ENCODE data around the gene LYZL1. TPM values are rescaled to one million over a fixed set of nuclear protein-coding genes. Genes with fewer than 3 reads are reported as not detected.
"Not testable (repeated sequence)": the region's sequence is repeated elsewhere in the genome, so short reads cannot be mapped to it uniquely, and the experiment has no call there.

Gene LYZL1
- total RNA-seq, 2 donors from 2014 or later: not detected

GRCh38 chr10:29327746-29328102 lies 38.9 kb downstream of the LYZL1 start:
- Histone ChIP-seq H3K27ac (no peak overlapping the region), H3K4me3 (no peak overlapping the region), H3K9me3 (no peaks in the 10 kb centered on the region), H3K4me1 (no peaks in the 10 kb centered on the region), H3K9ac (ENCODE audit: low read depth in 2 of 2, low read length in 2 of 2) (no peak overlapping the region), H3K27me3 (no peaks in the 10 kb centered on the region), H3K36me3 (no peaks in the 10 kb centered on the region)
- TF ChIP-seq, protein P1, sequence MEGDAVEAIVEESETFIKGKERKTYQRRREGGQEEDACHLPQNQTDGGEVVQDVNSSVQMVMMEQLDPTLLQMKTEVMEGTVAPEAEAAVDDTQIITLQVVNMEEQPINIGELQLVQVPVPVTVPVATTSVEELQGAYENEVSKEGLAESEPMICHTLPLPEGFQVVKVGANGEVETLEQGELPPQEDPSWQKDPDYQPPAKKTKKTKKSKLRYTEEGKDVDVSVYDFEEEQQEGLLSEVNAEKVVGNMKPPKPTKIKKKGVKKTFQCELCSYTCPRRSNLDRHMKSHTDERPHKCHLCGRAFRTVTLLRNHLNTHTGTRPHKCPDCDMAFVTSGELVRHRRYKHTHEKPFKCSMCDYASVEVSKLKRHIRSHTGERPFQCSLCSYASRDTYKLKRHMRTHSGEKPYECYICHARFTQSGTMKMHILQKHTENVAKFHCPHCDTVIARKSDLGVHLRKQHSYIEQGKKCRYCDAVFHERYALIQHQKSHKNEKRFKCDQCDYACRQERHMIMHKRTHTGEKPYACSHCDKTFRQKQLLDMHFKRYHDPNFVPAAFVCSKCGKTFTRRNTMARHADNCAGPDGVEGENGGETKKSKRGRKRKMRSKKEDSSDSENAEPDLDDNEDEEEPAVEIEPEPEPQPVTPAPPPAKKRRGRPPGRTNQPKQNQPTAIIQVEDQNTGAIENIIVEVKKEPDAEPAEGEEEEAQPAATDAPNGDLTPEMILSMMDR (IDR thresholded peaks at IDR 0.05): no peak
- DNase-seq: no peak
- intact Hi-C loops (cut with DNase I): no loop called here

DNA sequence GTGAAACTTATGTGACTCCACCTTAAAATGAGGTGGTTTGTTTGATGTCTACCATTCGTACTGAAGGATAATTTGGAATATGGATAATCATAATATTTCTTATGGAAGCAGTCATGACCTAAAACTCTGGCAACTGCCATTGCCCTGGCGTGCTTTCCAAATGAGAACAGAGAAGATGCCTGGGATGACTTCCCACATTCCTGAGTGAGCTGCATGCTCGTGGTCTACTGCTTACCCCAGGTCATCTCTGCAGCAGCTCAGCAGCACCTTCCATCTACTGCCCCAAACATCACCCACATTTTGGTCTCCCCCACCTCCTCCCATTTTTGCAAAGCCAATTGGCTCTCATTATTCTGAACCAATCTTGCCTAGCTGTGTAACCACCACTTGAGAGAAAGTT lies 40.1 kb downstream of the LYZL1 start:
- no peaks in the 10 kb centered on the region for H3K9me3 ChIP-seq
- H3K4me1 ChIP-seq: no peaks in the 10 kb centered on the region
- H3K27ac ChIP-seq: no peak overlapping the region
- intact Hi-C loops (cut with DNase I): no loop called here
- H3K4me3 ChIP-seq: no peak overlapping the region
- H3K36me3 ChIP-seq: no peaks in the 10 kb centered on the region
- H3K27me3 ChIP-seq: no peaks in the 10 kb centered on the region
- H3K9ac ChIP-seq (ENCODE audit: low read depth in 2 of 2, low read length in 2 of 2): no peak overlapping the region
- TF ChIP-seq, protein P1 (IDR thresholded peaks at IDR 0.05): no peak
- no peak for DNase-seq

DNA sequence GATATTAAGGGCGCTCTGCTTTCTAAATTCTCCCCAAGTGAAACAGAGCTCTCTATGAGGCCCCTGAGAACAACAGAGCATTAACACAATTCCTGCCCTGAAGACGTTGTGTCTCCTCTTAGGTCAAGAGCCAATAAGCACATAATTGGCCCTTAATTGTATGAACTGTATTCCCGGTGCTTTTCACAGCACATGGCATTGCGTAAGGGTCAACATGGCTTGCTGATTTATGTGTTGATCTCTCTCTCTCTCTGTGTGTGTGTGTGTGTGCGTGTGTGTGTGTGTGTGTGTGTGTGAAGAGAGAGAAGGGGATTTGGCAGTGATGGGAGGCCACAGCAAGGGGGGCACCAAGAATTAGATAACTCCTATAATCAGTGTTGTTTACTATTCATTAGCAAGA lies 40.5 kb downstream of the LYZL1 start:
- no peaks in the 10 kb centered on the region for H3K9me3 ChIP-seq
- intact Hi-C loops (cut with DNase I): no loop called here
- H3K27me3 ChIP-seq: no peaks in the 10 kb centered on the region
- DNase-seq: no peak
- TF ChIP-seq, protein P1 (IDR thresholded peaks at IDR 0.05): no peak
- no peaks in the 10 kb centered on the region for H3K4me1 ChIP-seq
- H3K27ac ChIP-seq: no peak overlapping the region
- no peak overlapping the region for H3K4me3 ChIP-seq
- H3K36me3 ChIP-seq: no peaks in the 10 kb centered on the region
- H3K9ac ChIP-seq (ENCODE audit: low read depth in 2 of 2, low read length in 2 of 2): no peak overlapping the region

- Histone ChIP-seq H3K27me3 (no peaks in the 10 kb centered on the region), H3K36me3 (no peaks in the 10 kb centered on the region), H3K9ac (ENCODE audit: low read depth in 2 of 2, low read length in 2 of 2) (no peak overlapping the region), H3K27ac (no peak overlapping the region), H3K9me3 (no peaks in the 10 kb centered on the region), H3K4me1 (no peaks in the 10 kb centered on the region), H3K4me3 (no peak overlapping the region)
- TF ChIP-seq, protein P1 (IDR thresholded peaks at IDR 0.05): no peak
- intact Hi-C loops (cut with DNase I): no loop called here
- DNase-seq: no peak
These were observed 43.3 kb downstream of the LYZL1 start for GRCh38 chr10:29332061-29332760.

GRCh38 chr10:29332761-29333148 lies 43.9 kb downstream of the LYZL1 start:
- intact Hi-C loops (cut with DNase I): no loop called here
- Histone ChIP-seq H3K27ac (no peak overlapping the region), H3K9me3 (no peaks in the 10 kb centered on the region), H3K27me3 (no peaks in the 10 kb centered on the region), H3K9ac (ENCODE audit: low read depth in 2 of 2, low read length in 2 of 2) (no peak overlapping the region), H3K4me1 (no peaks in the 10 kb centered on the region), H3K4me3 (no peak overlapping the region), H3K36me3 (no peaks in the 10 kb centered on the region)
- TF ChIP-seq, protein P1 (IDR thresholded peaks at IDR 0.05): no peak
- DNase-seq: no peak

DNA sequence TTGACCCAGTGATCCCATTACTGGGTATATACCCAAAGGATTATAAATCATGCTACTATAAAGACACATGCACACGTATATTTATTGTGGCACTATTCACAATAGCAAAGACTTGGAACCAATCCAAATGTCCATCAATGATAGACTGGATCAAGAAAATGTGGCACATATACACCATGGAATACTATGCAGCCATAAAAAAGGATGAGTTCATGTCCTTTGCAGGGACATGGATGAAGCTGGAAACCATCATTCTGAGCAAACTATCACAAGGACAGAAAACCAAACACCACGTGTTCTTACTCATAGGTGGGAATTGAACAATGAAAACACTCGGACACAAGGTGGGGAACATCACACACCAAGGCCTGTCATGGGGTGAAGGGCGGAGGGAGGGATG lies 48.7 kb downstream of the LYZL1 start:
- H3K36me3 ChIP-seq; H3K4me1 ChIP-seq; DNase-seq; H3K9me3 ChIP-seq; intact Hi-C loops (cut with DNase I); H3K27me3 ChIP-seq; H3K27ac ChIP-seq; H3K9ac ChIP-seq (ENCODE audit: low read depth in 2 of 2, low read length in 2 of 2); H3K4me3 ChIP-seq: not testable (repeated sequence)

Measured in colonic mucosa (tissue), 4 donors.